HCT116 (cell line): ENCODE data around the gene PRKRIP1. TPM values are rescaled to one million over a fixed set of nuclear protein-coding genes. Genes with fewer than 3 reads are reported as not detected.
A peak's percentile ranks its signal among the peaks of the same experiment; 100 is the strongest.

Source experiments
- ATAC-seq: fragments of 200-7000 bp; cut with Tn5 transposase; 2 replicates; pipeline ENCODE4 v1.9.1; 2020; ENCODE audit warnings: mild to moderate bottlenecking, moderate library complexity
- BruUV-seq: library from RNA; stranded (reverse); fragments of 400-500 nt; replicated peaks from 2 replicates; lab custom pipeline; 2021; lab: Mats Ljungman, UMichigan
- CTCF ChIA-PET: fragments of 300-600 bp; sonication (Branson Sonifier 250); formaldehyde crosslinking; loops from one replicate; lab custom pipeline; 2021; ENCODE audit warnings: antibody characterized with exemption; lab: Charles Lee
- POLR2A ChIA-PET: fragments of 300-600, 350-600 bp; sonication (Branson Sonifier 250); formaldehyde crosslinking; loops from one replicate; lab custom pipeline; 2021; ENCODE audit warnings: antibody characterized with exemption; lab: Charles Lee
- RAD21 ChIA-PET, 2 experiments: fragments of 300-600 bp; sonication (Branson Sonifier 250); formaldehyde crosslinking; loops; one replicate each; lab custom pipeline; 2023; ENCODE audit warnings: low total read pairs in 2 of 2; ENCODE audit not compliant: uncharacterized antibody in 2 of 2, unreplicated experiment in 2 of 2, low non-redundant PET in 1 of 2; lab: Charles Lee
- DNase-seq: peaks from one replicate; pipeline ENCODE4 v3.0.0-alpha.2; 2010; ENCODE audit warnings: low read depth, low spot score
- H2AFZ ChIP-seq: fragments of 200-600 bp; shearing (Covaris generic), sonication (generic); 2 replicates; pipeline ENCODE4 v1.6.1; 2017; ENCODE audit warnings: low read depth, mixed run types, mixed read lengths, antibody characterized with exemption, low read length; ENCODE audit not compliant: poor library complexity, severe bottlenecking
- H3K27ac ChIP-seq: 2 replicates; pipeline ENCODE4 v1.5.1; 2012; ENCODE audit warnings: low read depth, low read length
- H3K27me3 ChIP-seq: fragments of 200-600 bp; sonication (generic); 2 replicates; pipeline ENCODE4 v1.6.1; 2016; ENCODE audit warnings: mixed run types, low read length, mixed read lengths; ENCODE audit not compliant: insufficient read depth
- H3K36me3 ChIP-seq, 2 experiments: fragments of 200-500 bp in 1 of 2; fragments of 200-600 bp in 1 of 2; sonication (Bioruptor generic) in 1 of 2; sonication (generic) in 1 of 2; 2 replicates each; pipeline versions ENCODE4 v1.5.1 to v1.6.1; 2014 to 2016; ENCODE audit warnings: low read length in 2 of 2, inconsistent platforms in 1 of 2, mixed read lengths in 1 of 2, mixed run types in 1 of 2; ENCODE audit not compliant: insufficient read depth in 2 of 2, control insufficient read depth in 1 of 2
- H3K4me1 ChIP-seq, 2 experiments: fragments of 200-600 bp in 1 of 2; sonication (generic) in 1 of 2; 2 replicates each; pipeline versions ENCODE4 v1.5.1 to v1.6.1; 2012 to 2017; ENCODE audit warnings: low read length in 2 of 2, inconsistent platforms in 1 of 2, mild to moderate bottlenecking in 1 of 2, mixed read lengths in 1 of 2, mixed run types in 1 of 2, moderate library complexity in 1 of 2; ENCODE audit not compliant: insufficient read depth in 2 of 2, control insufficient read depth in 1 of 2
- H3K4me2 ChIP-seq: fragments of 200-600 bp; sonication (generic); 2 replicates; pipeline ENCODE4 v1.6.1; 2017; ENCODE audit warnings: mixed run types, low read length, mixed read lengths
- H3K4me3 ChIP-seq, 2 experiments: fragments of 200-600 bp in 1 of 2; sonication (generic) in 1 of 2; replicated peaks in 1 of 2; 2 replicates each; pipeline ENCODE4 v1.5.1; 2011 to 2016; ENCODE audit warnings: low read length in 2 of 2, control low read depth in 1 of 2, low read depth in 1 of 2, mild to moderate bottlenecking in 1 of 2, mixed read lengths in 1 of 2, mixed run types in 1 of 2
- H3K79me2 ChIP-seq: fragments of 200-600 bp; sonication (generic); 2 replicates; pipeline ENCODE4 v1.6.1; 2017; ENCODE audit warnings: mild to moderate bottlenecking, mixed run types, low read length, moderate library complexity, mixed read lengths; ENCODE audit not compliant: insufficient read depth
- H3K9ac ChIP-seq: fragments of 200-600 bp; sonication (generic); 2 replicates; pipeline ENCODE4 v1.6.1; 2016; ENCODE audit warnings: low read length, mixed read lengths
- H3K9me2 ChIP-seq: fragments of 200-600 bp; sonication (generic), shearing (Covaris generic); 2 replicates; pipeline ENCODE4 v1.6.1; 2017; ENCODE audit warnings: mixed run types, mild to moderate bottlenecking, moderate library complexity; ENCODE audit not compliant: insufficient read depth
- H3K9me3 ChIP-seq, 2 experiments: fragments of 200-500 bp in 1 of 2; fragments of 200-600 bp in 1 of 2; sonication (Bioruptor generic) in 1 of 2; sonication (generic) in 1 of 2; 2 replicates each; pipeline ENCODE4 v1.6.1; 2014 to 2017; ENCODE audit warnings: low read length in 2 of 2, mixed read lengths in 2 of 2, inconsistent platforms in 1 of 2, low read depth in 1 of 2, mild to moderate bottlenecking in 1 of 2, mixed run types in 1 of 2, moderate library complexity in 1 of 2; ENCODE audit not compliant: control insufficient read depth in 1 of 2, insufficient read depth in 1 of 2
- H4K20me1 ChIP-seq: fragments of 200-600 bp; sonication (generic), shearing (Covaris generic); 2 replicates; pipeline ENCODE4 v1.6.1; 2017; ENCODE audit warnings: mixed run types, mild to moderate bottlenecking, moderate library complexity; ENCODE audit not compliant: insufficient read depth
- CBX3 ChIP-seq: IDR thresholded peaks from 2 replicates; pipeline ENCODE4 v1.6.1; 2012; ENCODE audit warnings: low read depth
- CEBPB ChIP-seq: IDR thresholded peaks from 2 replicates; pipeline ENCODE4 v1.6.1; 2012; ENCODE audit warnings: low read depth
- EZH2 ChIP-seq: fragments of 200-600 bp; sonication (generic); IDR thresholded peaks from 2 replicates; pipeline ENCODE4 v1.6.1; 2017; ENCODE audit warnings: antibody characterized with exemption, mixed run types
- EZH2phosphoT487 ChIP-seq: fragments of 200-600 bp; IDR thresholded peaks from 2 replicates; pipeline ENCODE4 v1.6.1; 2018; ENCODE audit warnings: antibody characterized with exemption, borderline replicate concordance
- FOSL1 ChIP-seq: IDR thresholded peaks from 2 replicates; pipeline ENCODE4 v1.6.1; 2012; ENCODE audit warnings: low read depth
- JUND ChIP-seq: IDR thresholded peaks from 2 replicates; pipeline ENCODE4 v1.6.1; 2012
- POLR2A ChIP-seq: IDR thresholded peaks from 2 replicates; pipeline ENCODE4 v1.7.0; 2011; ENCODE audit warnings: borderline replicate concordance; ENCODE audit not compliant: insufficient read depth, insufficient read length; ENCODE audit errors: extremely low read depth
- POLR2AphosphoS5 ChIP-seq: IDR thresholded peaks from 2 replicates; pipeline ENCODE4 v1.6.1; 2011; ENCODE audit warnings: mild to moderate bottlenecking, low read depth, low read length, moderate library complexity
- RAD21 ChIP-seq: IDR thresholded peaks from 2 replicates; pipeline ENCODE4 v1.6.1; 2012; ENCODE audit warnings: low read depth, mild to moderate bottlenecking
- SIN3A ChIP-seq: IDR thresholded peaks from 2 replicates; pipeline ENCODE4 v1.6.1; 2012; ENCODE audit warnings: low read depth
- SP1 ChIP-seq: IDR thresholded peaks from 2 replicates; pipeline ENCODE4 v1.6.1; 2012; ENCODE audit warnings: low read depth
- SRF ChIP-seq: IDR thresholded peaks from 2 replicates; pipeline ENCODE4 v1.6.1; 2012; ENCODE audit warnings: low read depth
- TCF7L2 ChIP-seq: IDR thresholded peaks from 2 replicates; pipeline ENCODE4 v1.7.0; 2011; ENCODE audit warnings: borderline replicate concordance, inconsistent platforms; ENCODE audit not compliant: insufficient read depth, insufficient read length; ENCODE audit errors: extremely low read depth
- YY1 ChIP-seq: IDR thresholded peaks from 2 replicates; pipeline ENCODE4 v1.6.1; 2011; ENCODE audit warnings: low read length, low read depth, moderate library complexity, mild to moderate bottlenecking; ENCODE audit not compliant: insufficient replicate concordance; ENCODE audit errors: extremely low read depth
- ZNF274 ChIP-seq: fragments of 200-500 bp; sonication (Bioruptor generic); IDR thresholded peaks from 2 replicates; pipeline ENCODE4 v1.6.1; 2014; ENCODE audit warnings: mild to moderate bottlenecking, low read depth, low read length, inconsistent platforms
- intact Hi-C: fragments of 100-400 bp; cut with micrococcal nuclease; formaldehyde crosslinking; loops from 2 replicates; pipeline ENCODE4 v1.10.0; 2022
- total RNA-seq: library from RNA; stranded (reverse); gene quantifications from one replicate; pipeline ENCODE4 v1.2.1, GENCODE V29; 2021; ENCODE audit not compliant: unreplicated experiment
- TF ChIP-seq, protein P1 (sequence below): IDR thresholded peaks from 2 replicates; pipeline ENCODE4 v1.6.1; 2012
- TF ChIP-seq, protein P2 (sequence below): IDR thresholded peaks from 2 replicates; pipeline ENCODE4 v1.6.1; 2012; ENCODE audit warnings: low read depth
- TF ChIP-seq, protein P3 (sequence below), 3 experiments: fragments of 200-600 bp in 1 of 3; sonication (generic) in 1 of 3; IDR thresholded peaks in 2 of 3; conservative IDR thresholded peaks in 1 of 3; 2 replicates each; pipeline ENCODE4 v1.5.1; 2012 to 2017; ENCODE audit warnings: low read depth in 2 of 3, low read length in 2 of 3, antibody characterized with exemption in 1 of 3, borderline replicate concordance in 1 of 3, control low read depth in 1 of 3, mild to moderate bottlenecking in 1 of 3, mixed read lengths in 1 of 3, mixed run types in 1 of 3, moderate library complexity in 1 of 3; ENCODE audit not compliant: insufficient read depth in 1 of 3

The PRKRIP1 gene
- total RNA-seq, 1 experiment from 2014 or later, result 23.0 TPM

DNA sequence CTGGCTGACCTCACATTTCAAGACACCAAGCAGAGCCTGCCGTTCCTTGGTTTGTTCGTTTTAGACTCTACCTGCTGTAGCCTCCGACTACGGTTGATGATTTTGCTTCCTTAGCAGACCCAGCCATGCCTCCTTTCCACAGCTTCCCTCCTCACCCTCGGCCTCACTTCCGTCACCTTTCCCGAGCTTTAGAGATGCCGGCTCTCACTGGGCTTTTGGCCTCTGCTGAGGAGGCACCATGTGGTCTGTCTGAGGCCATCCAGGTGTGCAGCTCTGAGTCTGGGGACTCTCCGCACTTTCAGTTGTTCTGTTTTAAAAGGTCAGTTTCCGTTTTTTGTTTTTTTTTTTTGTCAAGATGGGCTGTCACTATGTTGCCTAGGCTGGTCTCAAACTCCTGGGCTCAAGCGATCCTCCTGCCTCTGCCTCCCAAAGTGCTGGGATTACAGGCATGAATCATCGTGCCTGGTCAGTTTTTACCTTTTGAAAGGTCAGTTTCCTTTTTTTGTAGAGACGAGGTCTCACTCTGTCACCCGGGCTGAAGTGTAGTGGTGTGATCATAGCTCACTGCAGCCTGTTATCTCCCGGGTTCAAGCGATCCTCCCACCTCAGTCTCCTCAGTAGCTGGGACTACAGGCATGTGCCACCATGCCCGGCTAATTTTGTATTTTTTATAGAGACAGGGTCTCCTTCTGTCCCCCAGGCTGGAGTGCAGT lies 49.0 kb downstream of the PRKRIP1 start:
- DNase-seq (no peak), ATAC-seq (no peak)
- peaks cover 15 to 39% of the 10 kb centered on the region in 2 experiments for H3K4me1 ChIP-seq
- no peak overlapping the region for H3K27ac ChIP-seq
- no peaks in the 10 kb centered on the region for H3K79me2 ChIP-seq
- no peak overlapping the region for H3K4me3 ChIP-seq
- H3K9ac ChIP-seq, result no peak overlapping the region
- no peak for TF ChIP-seq JUND
- no peak for TF ChIP-seq POLR2A
- TF ChIP-seq CEBPB, result no peak
- no peak for TF ChIP-seq POLR2AphosphoS5
- TF ChIP-seq YY1, result no peak
- TF ChIP-seq, protein P1, sequence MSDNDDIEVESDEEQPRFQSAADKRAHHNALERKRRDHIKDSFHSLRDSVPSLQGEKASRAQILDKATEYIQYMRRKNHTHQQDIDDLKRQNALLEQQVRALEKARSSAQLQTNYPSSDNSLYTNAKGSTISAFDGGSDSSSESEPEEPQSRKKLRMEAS, result no peak
- TF ChIP-seq TCF7L2, result no peak
- TF ChIP-seq ZNF274, result no peak
- TF ChIP-seq CBX3, result no peak
- no peak for TF ChIP-seq SP1
- TF ChIP-seq SRF, result no peak
- no peak for TF ChIP-seq SIN3A
- no peak for TF ChIP-seq EZH2phosphoT487
- no peak for TF ChIP-seq FOSL1
- no peak for TF ChIP-seq RAD21
- TF ChIP-seq, protein P2, sequence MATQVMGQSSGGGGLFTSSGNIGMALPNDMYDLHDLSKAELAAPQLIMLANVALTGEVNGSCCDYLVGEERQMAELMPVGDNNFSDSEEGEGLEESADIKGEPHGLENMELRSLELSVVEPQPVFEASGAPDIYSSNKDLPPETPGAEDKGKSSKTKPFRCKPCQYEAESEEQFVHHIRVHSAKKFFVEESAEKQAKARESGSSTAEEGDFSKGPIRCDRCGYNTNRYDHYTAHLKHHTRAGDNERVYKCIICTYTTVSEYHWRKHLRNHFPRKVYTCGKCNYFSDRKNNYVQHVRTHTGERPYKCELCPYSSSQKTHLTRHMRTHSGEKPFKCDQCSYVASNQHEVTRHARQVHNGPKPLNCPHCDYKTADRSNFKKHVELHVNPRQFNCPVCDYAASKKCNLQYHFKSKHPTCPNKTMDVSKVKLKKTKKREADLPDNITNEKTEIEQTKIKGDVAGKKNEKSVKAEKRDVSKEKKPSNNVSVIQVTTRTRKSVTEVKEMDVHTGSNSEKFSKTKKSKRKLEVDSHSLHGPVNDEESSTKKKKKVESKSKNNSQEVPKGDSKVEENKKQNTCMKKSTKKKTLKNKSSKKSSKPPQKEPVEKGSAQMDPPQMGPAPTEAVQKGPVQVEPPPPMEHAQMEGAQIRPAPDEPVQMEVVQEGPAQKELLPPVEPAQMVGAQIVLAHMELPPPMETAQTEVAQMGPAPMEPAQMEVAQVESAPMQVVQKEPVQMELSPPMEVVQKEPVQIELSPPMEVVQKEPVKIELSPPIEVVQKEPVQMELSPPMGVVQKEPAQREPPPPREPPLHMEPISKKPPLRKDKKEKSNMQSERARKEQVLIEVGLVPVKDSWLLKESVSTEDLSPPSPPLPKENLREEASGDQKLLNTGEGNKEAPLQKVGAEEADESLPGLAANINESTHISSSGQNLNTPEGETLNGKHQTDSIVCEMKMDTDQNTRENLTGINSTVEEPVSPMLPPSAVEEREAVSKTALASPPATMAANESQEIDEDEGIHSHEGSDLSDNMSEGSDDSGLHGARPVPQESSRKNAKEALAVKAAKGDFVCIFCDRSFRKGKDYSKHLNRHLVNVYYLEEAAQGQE, result no peak
- TF ChIP-seq, protein P3, sequence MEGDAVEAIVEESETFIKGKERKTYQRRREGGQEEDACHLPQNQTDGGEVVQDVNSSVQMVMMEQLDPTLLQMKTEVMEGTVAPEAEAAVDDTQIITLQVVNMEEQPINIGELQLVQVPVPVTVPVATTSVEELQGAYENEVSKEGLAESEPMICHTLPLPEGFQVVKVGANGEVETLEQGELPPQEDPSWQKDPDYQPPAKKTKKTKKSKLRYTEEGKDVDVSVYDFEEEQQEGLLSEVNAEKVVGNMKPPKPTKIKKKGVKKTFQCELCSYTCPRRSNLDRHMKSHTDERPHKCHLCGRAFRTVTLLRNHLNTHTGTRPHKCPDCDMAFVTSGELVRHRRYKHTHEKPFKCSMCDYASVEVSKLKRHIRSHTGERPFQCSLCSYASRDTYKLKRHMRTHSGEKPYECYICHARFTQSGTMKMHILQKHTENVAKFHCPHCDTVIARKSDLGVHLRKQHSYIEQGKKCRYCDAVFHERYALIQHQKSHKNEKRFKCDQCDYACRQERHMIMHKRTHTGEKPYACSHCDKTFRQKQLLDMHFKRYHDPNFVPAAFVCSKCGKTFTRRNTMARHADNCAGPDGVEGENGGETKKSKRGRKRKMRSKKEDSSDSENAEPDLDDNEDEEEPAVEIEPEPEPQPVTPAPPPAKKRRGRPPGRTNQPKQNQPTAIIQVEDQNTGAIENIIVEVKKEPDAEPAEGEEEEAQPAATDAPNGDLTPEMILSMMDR (IDR thresholded peaks at IDR 0.05 in 2 of 3, conservative IDR thresholded peaks at IDR 0.05 in 1 of 3; ENCODE audit: borderline replicate concordance in 1 of 3, insufficient read depth in 1 of 3, low read depth in 2 of 3, low read length in 2 of 3), result no peak
- no peak for TF ChIP-seq EZH2
- no peaks in the 10 kb centered on the region for H3K27me3 ChIP-seq
- peak overlapping the region; percentile 6; the same call in 1 of the 2 replicates for H3K4me2 ChIP-seq
- no peaks in the 10 kb centered on the region for H3K9me2 ChIP-seq
- ChIA-PET CTCF (no interaction called here), RAD21 (no interaction called here), POLR2A (no interaction called here)
- no peaks in the 10 kb centered on the region; a peak in 1 of 4 replicates for H3K36me3 ChIP-seq
- intact Hi-C loops, result no loop called here
- H2AFZ ChIP-seq, result no peak overlapping the region
- no TSS peak for BruUV-seq
- H3K9me3 ChIP-seq, result no peaks in the 10 kb centered on the region
- no peaks in the 10 kb centered on the region for H4K20me1 ChIP-seq
